Sigmoid colon (tissue), 7 donors: ENCODE measurements around the gene NLRP3. TPM values are rescaled to one million over a fixed set of nuclear protein-coding genes. Genes with fewer than 3 reads are reported as not detected.

ENCODE experiments used
- DNase-seq: peaks from one replicate; pipeline ENCODE4 v3.0.0-alpha.2; 2019
- H3K27ac ChIP-seq, 4 donors: fragments of 200-600 bp; sonication (generic); one replicate each; pipeline ENCODE4 v1.5.1; 2016 to 2019; ENCODE audit warnings: mild to moderate bottlenecking in 1 of 4
- H3K27me3 ChIP-seq, 3 donors: fragments of 200-600 bp; sonication (generic); one replicate each; pipeline ENCODE4 v1.5.1; 2019; ENCODE audit warnings: mild to moderate bottlenecking in 1 of 3
- H3K36me3 ChIP-seq, 4 donors: fragments of 200-600 bp; sonication (generic); one replicate each; pipeline ENCODE4 v1.5.1; 2016 to 2019
- H3K4me1 ChIP-seq, 4 donors: fragments of 200-600 bp; sonication (generic); one replicate each; pipeline ENCODE4 v1.5.1; 2017 to 2019
- H3K4me3 ChIP-seq, 4 donors: fragments of 200-600 bp; sonication (generic); one replicate each; pipeline ENCODE4 v1.5.1; 2017 to 2019; ENCODE audit warnings: mild to moderate bottlenecking in 2 of 4, moderate library complexity in 1 of 4
- H3K9me3 ChIP-seq, 4 donors: fragments of 200-600 bp in 3 of 4; sonication (generic) in 3 of 4; one replicate each; pipeline versions ENCODE4 v1.5.1 to v1.6.1; 2013 to 2019
- CTCF ChIP-seq, 4 experiments: fragments of 450-650 bp in 3 of 4; fragments of 200-600 bp in 1 of 4; IDR thresholded peaks; one replicate each; pipeline ENCODE4 v1.5.1; 2016 to 2019; ENCODE audit warnings: antibody characterized with exemption in 4 of 4, mild to moderate bottlenecking in 3 of 4, moderate library complexity in 2 of 4
- EP300 ChIP-seq, 4 donors: sonication (generic); formaldehyde crosslinking; IDR thresholded peaks; one replicate each; pipeline ENCODE4 v1.6.1; 2017; ENCODE audit warnings: antibody characterized with exemption in 4 of 4
- POLR2A ChIP-seq, 2 donors: fragments of 450-650 bp; IDR thresholded peaks; one replicate each; pipeline ENCODE4 v1.6.1; 2016; ENCODE audit warnings: antibody characterized with exemption in 2 of 2, mild to moderate bottlenecking in 2 of 2, moderate library complexity in 2 of 2
- POLR2AphosphoS5 ChIP-seq, 4 donors: sonication (generic); formaldehyde crosslinking; IDR thresholded peaks; one replicate each; pipeline ENCODE4 v1.6.1; 2017; ENCODE audit warnings: antibody characterized with exemption in 4 of 4
- WGBS, 2 donors: extraction: QIAGEN DNeasy Blood & Tissue Kit; methylation state at CpG; one replicate each; pipeline ENCODE4 v1.1.7; 2013; 5-methylcytosine and 5-hydroxymethylcytosine counted together
- intact Hi-C: fragments of 100-400 bp; cut with DNase I; formaldehyde crosslinking; loops from one replicate; pipeline ENCODE4 v1.15.1; 2023
- polyA plus RNA-seq, 3 donors: library from polyadenylated mRNA; stranded (reverse); fragments of 200-250 nt; gene quantifications; one replicate each; pipeline ENCODE4 v1.2.3, GENCODE V29; 2013
- total RNA-seq, 4 donors: library from RNA; depleted of rRNA; stranded (reverse); fragments of >200 nt; gene quantifications; one replicate each; pipeline ENCODE4 v1.1.0, GENCODE V29; 2016
- donor health status: healthy with polysubstance abuse.
- donor health status: Bipolar disorder and iron deficiency.
- donor health status: healthy.

NLRP3 gene
- total and polyA plus RNA-seq, 7 donors = 1.1 to 3.3 (median 2.8) TPM

GRCh38 chr1:247402120-247402675, 13.8 kb upstream of the NLRP3 start:
- WGBS, 2 donors = 68 to 86% methylated on average over 7 of the region's 7 CpGs
- H3K4me1 ChIP-seq = no peaks in the 10 kb centered on the region
- no peak overlapping the region for H3K4me3 ChIP-seq
- no peaks in the 10 kb centered on the region for H3K9me3 ChIP-seq
- TF ChIP-seq POLR2AphosphoS5 (IDR thresholded peaks at IDR 0.05) = no peak
- no peak for TF ChIP-seq EP300 (IDR thresholded peaks at IDR 0.05)
- no peak for TF ChIP-seq POLR2A (IDR thresholded peaks at IDR 0.05)
- no peak for TF ChIP-seq CTCF (IDR thresholded peaks at IDR 0.05)
- intact Hi-C loops = no loop called here
- no peak overlapping the region for H3K27ac ChIP-seq
- H3K27me3 ChIP-seq = no peaks in the 10 kb centered on the region
- no peak for DNase-seq
- H3K36me3 ChIP-seq = no peaks in the 10 kb centered on the region

GRCh38 chr1:247406014-247406656, 9.8 kb upstream of the NLRP3 start:
- intact Hi-C loops = no loop called here
- H3K4me1 ChIP-seq = no peaks in the 10 kb centered on the region
- 87 to 95% methylated on average over 29 to 40 of the region's 40 CpGs for WGBS, 2 donors
- no peaks in the 10 kb centered on the region for H3K36me3 ChIP-seq
- no peaks in the 10 kb centered on the region for H3K27me3 ChIP-seq
- H3K27ac ChIP-seq = no peak overlapping the region
- TF ChIP-seq EP300 (IDR thresholded peaks at IDR 0.05) (no peak), POLR2AphosphoS5 (IDR thresholded peaks at IDR 0.05) (no peak), CTCF (IDR thresholded peaks at IDR 0.05) (no peak), POLR2A (IDR thresholded peaks at IDR 0.05) (no peak)
- H3K9me3 ChIP-seq = no peaks in the 10 kb centered on the region
- DNase-seq = no peak
- no peak overlapping the region for H3K4me3 ChIP-seq

GRCh38 chr1:247407180-247407616, 8.8 kb upstream of the NLRP3 start:
- H3K9me3 ChIP-seq = no peaks in the 10 kb centered on the region
- DNase-seq = peak; percentile 72
- no peaks in the 10 kb centered on the region for H3K36me3 ChIP-seq
- no peak overlapping the region for H3K4me3 ChIP-seq
- no peak for TF ChIP-seq POLR2AphosphoS5 (IDR thresholded peaks at IDR 0.05)
- TF ChIP-seq EP300 (IDR thresholded peaks at IDR 0.05) = peak in 1 of 4 donors; percentile 9
- no peaks in the 10 kb centered on the region for H3K4me1 ChIP-seq
- WGBS, 2 donors = 41 to 78% methylated on average over 10 of the region's 10 CpGs
- intact Hi-C loops = no loop called here
- H3K27me3 ChIP-seq = no peaks in the 10 kb centered on the region
- H3K27ac ChIP-seq = peak overlapping the region in 1 of 4 donors; percentile 46

GRCh38 chr1:247408100-247408499, 7.9 kb upstream of the NLRP3 start:
- H3K4me1 ChIP-seq = no peaks in the 10 kb centered on the region
- no peak for DNase-seq
- 69 to 76% methylated on average over 5 of the region's 5 CpGs for WGBS, 2 donors
- no peak overlapping the region for H3K27ac ChIP-seq
- H3K27me3 ChIP-seq = no peaks in the 10 kb centered on the region
- no peak overlapping the region for H3K4me3 ChIP-seq
- intact Hi-C loops = no loop called here
- no peak for TF ChIP-seq EP300 (IDR thresholded peaks at IDR 0.05)
- TF ChIP-seq POLR2A (IDR thresholded peaks at IDR 0.05) = no peak
- no peak for TF ChIP-seq CTCF (IDR thresholded peaks at IDR 0.05)
- no peak for TF ChIP-seq POLR2AphosphoS5 (IDR thresholded peaks at IDR 0.05)
- H3K9me3 ChIP-seq = no peaks in the 10 kb centered on the region
- H3K36me3 ChIP-seq = no peaks in the 10 kb centered on the region

GRCh38 chr1:247409869-247410544, 6.0 kb upstream of the NLRP3 start:
- Histone ChIP-seq H3K4me3 (no peak overlapping the region), H3K4me1 (no peaks in the 10 kb centered on the region), H3K9me3 (no peaks in the 10 kb centered on the region), H3K36me3 (no peaks in the 10 kb centered on the region), H3K27ac (no peak overlapping the region), H3K27me3 (no peaks in the 10 kb centered on the region)
- 63 to 82% methylated on average over 11 of the region's 11 CpGs for WGBS, 2 donors
- DNase-seq = no peak
- TF ChIP-seq POLR2A (IDR thresholded peaks at IDR 0.05) (no peak), POLR2AphosphoS5 (IDR thresholded peaks at IDR 0.05) (no peak), CTCF (IDR thresholded peaks at IDR 0.05) (no peak), EP300 (IDR thresholded peaks at IDR 0.05) (no peak)
- intact Hi-C loops = no loop called here
